Measurements from ENCODE around the gene ALDH4A1.

Gene ALDH4A1

GRCh38 chr1:18931730-18932129 lies 29.4 kb upstream of the ALDH4A1 start:
- Histone ChIP-seq H3K9ac (ENCODE audit: low read length) (no peak overlapping the region), H3K4me3 (ENCODE audit: low read length) (no peak overlapping the region), H3K27ac (ENCODE audit: low read length) (no peak overlapping the region), H3K4me1 (ENCODE audit: low read length) (peaks cover 16% of the 10 kb centered on the region), H3K79me2 (ENCODE audit: low read length) (no peaks in the 10 kb centered on the region), H3K36me3 (replicated peaks; ENCODE audit: low read depth, low read length) (no peaks in the 10 kb centered on the region), H2AFZ (ENCODE audit: low read depth, low read length) (no peak overlapping the region), H3K27me3 (ENCODE audit: low read depth, low read length) (peaks cover 22% of the 10 kb centered on the region; the same call in 1 of the 2 replicates), H3K9me3 (ENCODE audit: insufficient read depth, low read length) (no peaks in the 10 kb centered on the region), H4K20me1 (ENCODE audit: insufficient read depth, low read length) (no peaks in the 10 kb centered on the region), H3K4me2 (ENCODE audit: low read length) (no peak overlapping the region)
- TF ChIP-seq CTCF (IDR thresholded peaks at IDR 0.05; ENCODE audit: low read depth, low read length) (no peak), EZH2phosphoT487 (IDR thresholded peaks at IDR 0.05; ENCODE audit: low read depth) (no peak)

GRCh38 chr1:18929686-18930085 lies 27.3 kb upstream of the ALDH4A1 start:
- no peak for TF ChIP-seq EZH2phosphoT487 (IDR thresholded peaks at IDR 0.05; ENCODE audit: low read depth)
- TF ChIP-seq CTCF (IDR thresholded peaks at IDR 0.05; ENCODE audit: low read depth, low read length): no peak
- Histone ChIP-seq H3K27ac (ENCODE audit: low read length) (no peak overlapping the region), H3K4me2 (ENCODE audit: low read length) (no peak overlapping the region), H3K9ac (ENCODE audit: low read length) (no peak overlapping the region), H4K20me1 (ENCODE audit: insufficient read depth, low read length) (no peaks in the 10 kb centered on the region), H3K27me3 (ENCODE audit: low read depth, low read length) (peaks cover 19% of the 10 kb centered on the region; the same call in 1 of the 2 replicates), H3K4me1 (ENCODE audit: low read length) (peaks cover 24% of the 10 kb centered on the region), H3K4me3 (ENCODE audit: low read length) (no peak overlapping the region), H3K9me3 (ENCODE audit: insufficient read depth, low read length) (no peaks in the 10 kb centered on the region), H3K36me3 (replicated peaks; ENCODE audit: low read depth, low read length) (no peaks in the 10 kb centered on the region), H3K79me2 (ENCODE audit: low read length) (no peaks in the 10 kb centered on the region), H2AFZ (ENCODE audit: low read depth, low read length) (no peak overlapping the region)

GRCh38 chr1:18928985-18929384 lies 26.6 kb upstream of the ALDH4A1 start:
- no peak overlapping the region for H3K9ac ChIP-seq (ENCODE audit: low read length)
- no peak overlapping the region for H3K27ac ChIP-seq (ENCODE audit: low read length)
- H3K4me1 ChIP-seq (ENCODE audit: low read length): peaks cover 24% of the 10 kb centered on the region
- H3K4me2 ChIP-seq (ENCODE audit: low read length): no peak overlapping the region
- no peak overlapping the region for H3K4me3 ChIP-seq (ENCODE audit: low read length)
- H3K27me3 ChIP-seq (ENCODE audit: low read depth, low read length): peaks cover 19% of the 10 kb centered on the region; the same call in 1 of the 2 replicates
- H4K20me1 ChIP-seq (ENCODE audit: insufficient read depth, low read length): no peaks in the 10 kb centered on the region
- TF ChIP-seq CTCF (IDR thresholded peaks at IDR 0.05; ENCODE audit: low read depth, low read length) (no peak), EZH2phosphoT487 (IDR thresholded peaks at IDR 0.05; ENCODE audit: low read depth) (no peak)
- H3K79me2 ChIP-seq (ENCODE audit: low read length): no peaks in the 10 kb centered on the region
- no peaks in the 10 kb centered on the region for H3K36me3 ChIP-seq (replicated peaks; ENCODE audit: low read depth, low read length)
- H3K9me3 ChIP-seq (ENCODE audit: insufficient read depth, low read length): no peaks in the 10 kb centered on the region
- no peak overlapping the region for H2AFZ ChIP-seq (ENCODE audit: low read depth, low read length)

- H2AFZ ChIP-seq (ENCODE audit: low read depth, low read length): no peak overlapping the region
- no peaks in the 10 kb centered on the region for H3K79me2 ChIP-seq (ENCODE audit: low read length)
- no peaks in the 10 kb centered on the region for H3K9me3 ChIP-seq (ENCODE audit: insufficient read depth, low read length)
- no peak for TF ChIP-seq CTCF (IDR thresholded peaks at IDR 0.05; ENCODE audit: low read depth, low read length)
- no peak for TF ChIP-seq EZH2phosphoT487 (IDR thresholded peaks at IDR 0.05; ENCODE audit: low read depth)
- H3K4me1 ChIP-seq (ENCODE audit: low read length): peaks cover 28% of the 10 kb centered on the region
- no peak overlapping the region for H3K27ac ChIP-seq (ENCODE audit: low read length)
- H4K20me1 ChIP-seq (ENCODE audit: insufficient read depth, low read length): no peaks in the 10 kb centered on the region
- peaks cover 23% of the 10 kb centered on the region; the same call in 1 of the 2 replicates for H3K27me3 ChIP-seq (ENCODE audit: low read depth, low read length)
- no peaks in the 10 kb centered on the region for H3K36me3 ChIP-seq (replicated peaks; ENCODE audit: low read depth, low read length)
- peak overlapping the region; percentile 91; the same call in 1 of the 2 replicates for H3K4me2 ChIP-seq (ENCODE audit: low read length)
- no peak overlapping the region for H3K9ac ChIP-seq (ENCODE audit: low read length)
- no peak overlapping the region for H3K4me3 ChIP-seq (ENCODE audit: low read length)
Measured at GRCh38 chr1:18928406-18928805, 26.1 kb upstream of the ALDH4A1 start.
